Activated naive CD8-positive, alpha-beta T cell treated with anti-CD3 and anti-CD28 coated beads, Interleukin-2, amount 50 U/mL, for 24 hours (primary cell): ENCODE data around the gene TRAPPC3L.
"Not testable (repeated sequence)": the region's sequence is repeated elsewhere in the genome, so short reads cannot be mapped to it uniquely, and the experiment has no call there.

Experiments used
- ATAC-seq: fragments of 150-1000 bp; cut with Tn5 transposase; one replicate; pipeline ENCODE4 v1.10.0; 2021
- DNase-seq: peaks from one replicate; pipeline ENCODE4 v3.0.0; 2021
- H3K27ac Mint-ChIP-seq: one replicate; pipeline ENCODE4 v1.8.0; 2021; ENCODE audit warnings: mild to moderate bottlenecking, mixed read lengths
- H3K27me3 Mint-ChIP-seq: one replicate; pipeline ENCODE4 v1.8.0; 2021; ENCODE audit warnings: mixed read lengths
- H3K36me3 Mint-ChIP-seq: one replicate; pipeline ENCODE4 v1.8.0; 2021; ENCODE audit warnings: low read depth, mixed read lengths
- H3K4me1 Mint-ChIP-seq: one replicate; pipeline ENCODE4 v1.8.0; 2021; ENCODE audit warnings: mixed read lengths
- H3K4me3 Mint-ChIP-seq: one replicate; pipeline ENCODE4 v1.8.0; 2021; ENCODE audit warnings: mild to moderate bottlenecking, moderate library complexity, mixed read lengths
- H3K9me3 Mint-ChIP-seq: one replicate; pipeline ENCODE4 v1.8.0; 2021; ENCODE audit warnings: mixed read lengths

The TRAPPC3L gene

GRCh38 chr6:116513224-116513875 lies 32.1 kb downstream of the TRAPPC3L start:
- Mint-ChIP-seq H3K27ac (no peak overlapping the region), H3K27me3 (no peaks in the 10 kb centered on the region), H3K9me3 (peaks cover 4% of the 10 kb centered on the region), H3K4me1 (no peaks in the 10 kb centered on the region), H3K36me3 (no peaks in the 10 kb centered on the region), H3K4me3 (no peak overlapping the region)
- no peak for ATAC-seq
- DNase-seq = no peak

GRCh38 chr6:116512734-116513133 lies 32.8 kb downstream of the TRAPPC3L start:
- H3K4me3 Mint-ChIP-seq = no peak overlapping the region
- no peaks in the 10 kb centered on the region for H3K4me1 Mint-ChIP-seq
- no peak overlapping the region for H3K27ac Mint-ChIP-seq
- H3K27me3 Mint-ChIP-seq = no peaks in the 10 kb centered on the region
- no peak for ATAC-seq
- DNase-seq = no peak
- no peaks in the 10 kb centered on the region for H3K36me3 Mint-ChIP-seq
- H3K9me3 Mint-ChIP-seq = peaks cover 4% of the 10 kb centered on the region

- no peak for ATAC-seq
Measured at GRCh38 chr6:116512111-116512559, 33.3 kb downstream of the TRAPPC3L start.

GRCh38 chr6:116511424-116512110 lies 33.9 kb downstream of the TRAPPC3L start, which contains the start of gene CALHM5:
Gene CALHM5, plus strand, starts transcription at chr6:116511639. Its CDS starts 58 bp downstream, at chr6:116511697.
- H3K36me3 Mint-ChIP-seq = no peaks in the 10 kb centered on the region
- ATAC-seq (no peak), DNase-seq (no peak)
- H3K27ac Mint-ChIP-seq = no peak within 1 kb of the TSS
- no peaks in the 10 kb centered on the region for H3K4me1 Mint-ChIP-seq
- peaks cover 4% of the 10 kb centered on the region for H3K9me3 Mint-ChIP-seq
- H3K4me3 Mint-ChIP-seq = no peak within 1 kb of the TSS
- H3K27me3 Mint-ChIP-seq = no peaks in the 10 kb centered on the region

More at GRCh38 chr6:116512111-116512559, 33.3 kb downstream of the TRAPPC3L start:
- no peak for DNase-seq
- no peak overlapping the region for H3K27ac Mint-ChIP-seq
- no peaks in the 10 kb centered on the region for H3K4me1 Mint-ChIP-seq
- H3K4me3 Mint-ChIP-seq = no peak overlapping the region
- no peaks in the 10 kb centered on the region for H3K36me3 Mint-ChIP-seq
- H3K27me3 Mint-ChIP-seq = no peaks in the 10 kb centered on the region
- H3K9me3 Mint-ChIP-seq = peaks cover 4% of the 10 kb centered on the region

GRCh38 chr6:116508527-116508926 lies 37.0 kb downstream of the TRAPPC3L start:
- DNase-seq = no peak
- ATAC-seq = no peak
- Mint-ChIP-seq H3K9me3 (peaks cover 14% of the 10 kb centered on the region), H3K27me3 (peaks cover 6% of the 10 kb centered on the region), H3K4me1 (no peaks in the 10 kb centered on the region), H3K36me3 (no peaks in the 10 kb centered on the region), H3K27ac (no peak overlapping the region), H3K4me3 (no peak overlapping the region)

- H3K36me3 Mint-ChIP-seq = peaks cover 2% of the 10 kb centered on the region
- peaks cover 14% of the 10 kb centered on the region for H3K9me3 Mint-ChIP-seq
- ATAC-seq (no peak), DNase-seq (no peak)
- H3K27ac Mint-ChIP-seq = no peak overlapping the region
- H3K4me1 Mint-ChIP-seq = no peaks in the 10 kb centered on the region
- no peak overlapping the region for H3K4me3 Mint-ChIP-seq
- peaks cover 12% of the 10 kb centered on the region for H3K27me3 Mint-ChIP-seq
Measured at GRCh38 chr6:116507324-116507723, 38.2 kb downstream of the TRAPPC3L start.

- peaks cover 18% of the 10 kb centered on the region for H3K27me3 Mint-ChIP-seq
- peaks cover 2% of the 10 kb centered on the region for H3K36me3 Mint-ChIP-seq
- no peaks in the 10 kb centered on the region for H3K4me1 Mint-ChIP-seq
- H3K9me3 Mint-ChIP-seq = peaks cover 10% of the 10 kb centered on the region
- no peak for ATAC-seq
- H3K4me3 Mint-ChIP-seq = no peak overlapping the region
- no peak overlapping the region for H3K27ac Mint-ChIP-seq
- no peak for DNase-seq
Measured at GRCh38 chr6:116500969-116501433, 44.5 kb downstream of the TRAPPC3L start.

GRCh38 chr6:116497113-116497676 lies 48.3 kb downstream of the TRAPPC3L start:
- H3K4me3 Mint-ChIP-seq = no peak overlapping the region
- H3K36me3 Mint-ChIP-seq = no peaks in the 10 kb centered on the region
- ATAC-seq (no peak), DNase-seq (no peak)
- H3K9me3 Mint-ChIP-seq = no peaks in the 10 kb centered on the region
- no peaks in the 10 kb centered on the region for H3K4me1 Mint-ChIP-seq
- H3K27me3 Mint-ChIP-seq = peaks cover 6% of the 10 kb centered on the region
- H3K27ac Mint-ChIP-seq = no peak overlapping the region

- H3K27ac Mint-ChIP-seq, H3K4me1 Mint-ChIP-seq, DNase-seq, ATAC-seq, H3K27me3 Mint-ChIP-seq, H3K36me3 Mint-ChIP-seq, H3K4me3 Mint-ChIP-seq, H3K9me3 Mint-ChIP-seq: not testable (repeated sequence)
Measured at GRCh38 chr6:116495161-116495560, 50.3 kb downstream of the TRAPPC3L start.

- H3K4me1 Mint-ChIP-seq = no peaks in the 10 kb centered on the region
- no peak for ATAC-seq
- DNase-seq = no peak
- H3K36me3 Mint-ChIP-seq = no peaks in the 10 kb centered on the region
- H3K4me3 Mint-ChIP-seq = no peak overlapping the region
- peaks cover 7% of the 10 kb centered on the region for H3K27me3 Mint-ChIP-seq
- no peaks in the 10 kb centered on the region for H3K9me3 Mint-ChIP-seq
- no peak overlapping the region for H3K27ac Mint-ChIP-seq
Measured at GRCh38 chr6:116492331-116493067, 53.0 kb downstream of the TRAPPC3L start.

- Mint-ChIP-seq H3K4me1 (no peaks in the 10 kb centered on the region), H3K27ac (no peak overlapping the region), H3K36me3 (no peaks in the 10 kb centered on the region), H3K27me3 (peaks cover 7% of the 10 kb centered on the region), H3K9me3 (no peaks in the 10 kb centered on the region), H3K4me3 (no peak overlapping the region)
- ATAC-seq = no peak
- DNase-seq = no peak
Measured at GRCh38 chr6:116491610-116492330, 53.7 kb downstream of the TRAPPC3L start.

- H3K27me3 Mint-ChIP-seq = peaks cover 14% of the 10 kb centered on the region
- H3K27ac Mint-ChIP-seq = no peak overlapping the region
- no peaks in the 10 kb centered on the region for H3K4me1 Mint-ChIP-seq
- ATAC-seq (no peak), DNase-seq (no peak)
- no peak overlapping the region for H3K4me3 Mint-ChIP-seq
- no peaks in the 10 kb centered on the region for H3K36me3 Mint-ChIP-seq
- H3K9me3 Mint-ChIP-seq = no peaks in the 10 kb centered on the region
Measured at GRCh38 chr6:116485559-116486184, 59.8 kb downstream of the TRAPPC3L start.

GRCh38 chr6:116483616-116484015 lies 61.9 kb downstream of the TRAPPC3L start:
- Mint-ChIP-seq H3K9me3 (no peaks in the 10 kb centered on the region), H3K27ac (no peak overlapping the region), H3K4me3 (no peak overlapping the region), H3K36me3 (no peaks in the 10 kb centered on the region), H3K27me3 (peaks cover 10% of the 10 kb centered on the region), H3K4me1 (no peaks in the 10 kb centered on the region)
- ATAC-seq (no peak), DNase-seq (no peak)

GRCh38 chr6:116482780-116483179 lies 62.7 kb downstream of the TRAPPC3L start:
- H3K36me3 Mint-ChIP-seq = no peaks in the 10 kb centered on the region
- no peak overlapping the region for H3K27ac Mint-ChIP-seq
- DNase-seq = no peak
- H3K4me1 Mint-ChIP-seq = no peaks in the 10 kb centered on the region
- peaks cover 7% of the 10 kb centered on the region for H3K27me3 Mint-ChIP-seq
- H3K4me3 Mint-ChIP-seq = no peak overlapping the region
- no peaks in the 10 kb centered on the region for H3K9me3 Mint-ChIP-seq
- ATAC-seq = no peak
